SIG-M5 (cell line): ENCODE data around the gene AVPR2.

ENCODE experiments used
- DNase-seq: peaks from one replicate; lab custom pipeline; 2025; lab: John Stamatoyannopoulos, UW

The AVPR2 gene

DNA sequence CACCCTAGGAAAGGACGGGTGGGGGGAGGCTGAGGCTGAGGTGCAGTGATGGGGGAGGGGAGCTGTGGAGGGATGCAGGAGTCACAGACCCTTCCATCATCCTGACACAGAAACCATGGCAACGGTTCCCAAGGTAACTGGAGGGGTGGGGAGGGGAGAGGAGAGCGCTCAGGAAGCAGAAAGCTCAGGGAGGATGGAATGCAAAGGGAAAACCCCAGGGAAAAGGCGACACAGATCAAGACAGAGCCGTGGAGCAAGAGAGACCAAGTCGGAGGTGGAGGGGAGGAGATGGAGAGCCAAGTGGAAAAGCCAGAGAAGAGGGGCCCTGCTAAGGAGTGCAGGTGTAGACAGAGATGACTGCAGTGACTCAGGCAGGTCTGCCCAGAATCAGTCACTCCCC is 33.0 kb upstream of the AVPR2 start:
- DNase-seq = no peak

DNA sequence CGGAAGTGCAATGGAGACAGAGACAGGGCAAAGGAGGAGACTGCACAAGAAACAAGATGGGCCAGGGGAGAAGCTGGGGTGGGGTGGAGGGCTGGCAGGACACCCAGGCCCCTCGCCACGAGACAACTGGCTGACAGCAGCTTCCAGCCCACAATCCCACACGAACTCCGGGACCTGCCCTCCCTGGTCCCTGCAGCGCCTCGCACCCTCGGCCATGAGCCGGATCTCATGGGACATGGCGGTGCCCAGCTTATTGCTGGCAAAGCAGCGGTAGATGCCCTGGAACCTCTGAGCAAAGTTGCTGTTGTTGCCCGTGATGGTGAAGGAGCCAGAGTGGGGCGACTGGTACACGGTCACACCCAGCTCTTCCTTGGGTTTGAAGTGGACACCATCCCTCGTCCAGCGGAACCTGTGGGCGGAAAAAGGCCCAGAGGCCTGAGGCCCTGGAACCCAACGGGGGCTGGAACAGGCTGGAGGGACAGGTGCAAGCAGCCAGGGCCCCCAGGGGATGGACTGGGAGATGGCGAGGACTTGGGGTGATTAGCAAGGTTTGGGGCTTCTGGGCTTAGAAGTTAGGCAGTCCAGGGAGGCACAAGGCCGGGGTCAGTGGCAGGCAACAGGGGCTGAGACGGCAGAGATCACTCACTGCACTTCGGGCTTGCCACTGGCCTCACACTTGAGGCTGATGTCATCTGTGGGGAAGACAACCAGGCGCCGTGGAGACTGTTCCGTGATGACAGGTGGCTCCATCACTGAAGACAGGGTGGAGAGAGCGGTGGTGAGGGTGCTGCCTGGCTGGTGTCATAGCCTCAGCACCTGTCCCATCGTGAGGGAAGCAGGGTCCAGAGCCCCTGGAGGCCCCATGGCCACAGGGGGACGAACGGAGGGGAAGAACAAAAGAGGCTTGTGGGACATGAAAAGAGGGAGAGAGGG is 32.3 kb upstream of the AVPR2 start:
- DNase-seq = no peak

DNA sequence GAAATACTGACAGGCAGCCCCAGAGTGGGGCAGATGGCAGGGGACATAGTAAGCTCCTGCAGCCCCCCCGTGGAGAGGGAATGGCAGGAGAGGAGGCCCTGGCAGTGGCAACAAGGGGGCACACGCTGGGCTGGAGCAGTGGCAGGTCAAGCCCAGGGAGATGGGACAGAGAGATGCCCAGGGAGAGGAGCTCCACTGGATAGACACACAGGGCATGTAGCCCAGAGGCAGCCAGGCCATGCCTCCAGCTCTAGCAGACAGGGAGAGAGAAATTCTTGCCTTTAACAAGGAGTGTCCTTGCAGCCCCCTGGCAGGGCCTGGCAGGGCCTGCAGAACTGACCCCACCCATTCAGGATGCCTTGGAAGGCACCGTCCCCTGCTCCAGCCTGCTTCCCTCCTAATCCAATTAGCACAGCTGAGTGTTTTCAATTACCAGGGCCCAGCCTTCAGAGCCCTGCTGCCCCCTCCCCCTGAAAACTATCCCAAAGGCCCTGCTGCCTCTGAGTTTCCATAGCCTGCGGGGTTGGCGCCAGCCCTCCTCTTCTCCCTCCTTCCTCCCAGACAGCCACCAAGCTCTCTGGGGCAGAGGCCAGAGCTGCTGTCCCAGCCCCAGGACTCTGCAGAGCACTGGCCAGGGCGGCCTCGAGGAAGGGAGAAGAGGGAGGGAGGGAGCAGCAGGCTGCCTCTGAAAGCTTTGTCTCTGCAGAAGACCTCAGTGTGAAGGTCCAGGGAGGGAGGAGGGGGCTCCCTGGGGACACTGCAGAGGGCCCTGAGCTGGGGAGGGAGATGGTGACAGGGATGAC is 31.0 kb upstream of the AVPR2 start:
- no peak for DNase-seq

DNA sequence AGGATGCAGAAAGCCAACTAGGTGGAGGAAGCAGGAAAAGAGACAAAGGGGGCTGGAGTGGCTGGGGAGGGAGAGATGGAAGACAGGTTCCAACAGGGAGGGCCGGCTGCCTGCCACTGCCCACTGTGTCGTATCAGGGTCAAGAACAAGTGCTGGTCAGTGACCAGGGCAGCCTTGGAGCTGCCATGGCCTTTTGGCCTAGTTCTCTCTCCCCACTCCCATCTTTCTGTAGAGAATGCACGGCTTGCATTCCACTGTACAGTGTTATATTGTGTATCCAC is 30.4 kb upstream of the AVPR2 start:
- DNase-seq = no peak

DNA sequence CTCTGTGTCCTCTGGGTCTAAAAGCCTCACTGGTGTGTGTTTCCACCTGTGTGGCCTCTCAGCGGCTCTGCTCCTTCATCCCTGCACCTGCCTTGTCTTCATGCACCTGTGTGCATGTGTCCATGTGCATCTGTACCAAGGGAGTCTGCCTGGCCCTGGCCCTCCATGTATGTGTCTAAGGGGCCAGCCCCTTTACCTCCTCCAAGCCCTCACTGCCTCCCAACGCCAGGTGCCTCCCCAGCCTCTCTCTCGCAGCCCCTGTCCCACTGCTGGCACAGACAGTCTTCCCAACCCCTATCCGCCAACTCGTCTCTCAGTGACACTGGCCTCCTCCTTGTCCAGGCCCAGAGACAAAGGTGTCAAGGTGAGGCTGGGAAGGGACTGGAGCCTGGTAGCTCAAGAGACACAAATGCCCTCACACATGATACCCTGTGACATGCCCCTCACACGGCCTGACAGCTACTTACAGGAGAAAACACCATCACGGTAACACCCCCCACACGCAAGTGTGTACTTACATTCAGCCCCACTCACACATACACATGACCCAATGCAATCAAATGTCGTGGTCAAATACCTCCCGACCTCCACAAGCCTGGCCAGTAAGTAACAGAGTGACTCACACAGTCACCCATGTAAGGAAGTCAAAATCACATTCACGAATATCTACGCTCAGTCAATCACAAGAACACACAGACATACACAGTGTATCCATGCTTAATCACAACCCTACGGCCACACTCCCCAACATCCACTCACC is 29.9 kb upstream of the AVPR2 start:
- DNase-seq = no peak

DNA sequence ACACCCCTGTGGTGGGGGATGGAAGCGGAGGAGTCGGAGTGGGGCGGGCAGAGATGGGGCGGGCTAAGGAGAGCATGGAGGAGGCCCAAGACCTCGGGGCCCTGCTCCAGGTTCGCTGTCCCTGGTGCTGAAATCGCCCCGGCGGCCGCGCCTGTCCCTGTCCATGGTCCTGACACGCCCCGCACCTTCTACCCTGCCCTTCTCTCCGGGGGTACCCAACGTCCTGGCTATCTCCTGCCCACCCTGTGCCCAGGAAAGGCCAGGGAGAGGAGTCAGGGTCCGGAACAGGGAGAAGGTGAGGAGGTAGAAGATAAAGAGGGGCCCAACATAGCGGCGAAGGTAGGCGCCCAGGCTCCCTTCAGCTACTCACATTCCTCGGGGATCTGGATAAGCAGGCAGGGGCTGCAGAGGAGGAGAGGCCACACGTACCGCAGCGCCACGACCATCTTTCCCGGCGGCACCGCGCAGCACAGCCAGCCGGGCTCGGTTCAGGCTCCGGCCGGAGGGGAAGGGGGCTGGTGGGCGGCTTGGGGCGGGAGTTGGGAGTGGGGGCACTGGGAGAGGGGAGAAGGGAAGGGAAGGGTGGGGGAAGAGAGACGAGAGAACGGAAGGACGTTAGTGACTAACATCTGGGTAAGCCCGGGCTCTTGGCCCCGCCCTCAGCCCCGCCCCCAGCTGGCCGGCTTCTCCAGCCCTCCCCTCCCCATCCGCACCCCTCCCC is 28.9 kb upstream of the AVPR2 start:
- DNase-seq = no peak

DNA sequence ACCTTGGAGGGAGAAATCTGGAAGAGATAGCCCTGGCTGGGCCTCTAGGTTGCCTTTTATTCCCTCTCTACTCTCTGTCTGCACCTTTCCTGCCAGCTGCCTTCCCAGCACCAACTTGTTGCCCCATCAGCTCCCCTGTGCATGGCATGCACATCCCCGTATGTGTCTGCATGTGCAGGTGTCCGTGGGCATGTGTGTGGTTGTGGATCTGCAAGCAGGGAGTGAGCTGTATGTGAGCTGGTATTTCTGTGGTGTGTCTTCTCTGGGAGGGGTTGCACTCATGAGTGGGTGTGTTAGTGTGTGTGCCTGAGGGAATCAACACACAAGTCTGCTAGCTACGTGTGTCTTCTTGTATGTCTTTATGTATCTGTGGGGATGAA is 28.4 kb upstream of the AVPR2 start:
- DNase-seq = no peak

DNA sequence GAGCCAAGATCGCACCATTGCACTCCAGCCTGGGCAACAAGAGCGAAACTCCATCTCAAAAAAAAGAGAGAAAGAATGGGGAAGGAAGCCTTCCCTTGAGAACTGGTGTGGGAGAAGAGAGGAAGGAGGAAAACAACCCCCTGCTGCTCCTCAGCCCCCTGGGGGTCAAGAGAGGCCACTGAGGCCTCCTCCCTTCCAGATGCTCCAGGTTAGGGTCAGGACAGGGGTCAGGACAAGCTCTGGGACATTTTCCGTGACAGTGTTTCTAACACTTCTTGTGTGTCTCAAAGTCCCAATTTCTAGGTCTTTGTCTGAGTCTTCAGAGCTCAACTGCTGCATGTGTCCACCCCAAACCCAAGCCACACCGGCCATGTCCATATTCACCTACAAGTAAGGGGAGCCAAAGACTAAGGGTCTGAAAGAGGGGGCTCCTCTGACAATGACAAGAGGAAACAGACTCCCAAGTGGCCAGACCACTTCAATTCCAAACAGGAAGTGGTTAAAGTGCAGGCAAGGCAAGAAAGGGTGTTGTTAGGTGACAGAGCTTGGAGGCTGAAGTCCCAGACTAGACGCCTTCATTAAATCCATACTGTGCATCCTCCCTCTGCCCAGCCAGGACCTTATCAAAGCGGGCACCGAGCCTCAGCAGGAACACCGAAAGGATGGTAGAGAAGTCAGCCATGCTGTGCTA is 26.8 kb upstream of the AVPR2 start:
- no peak for DNase-seq

DNA sequence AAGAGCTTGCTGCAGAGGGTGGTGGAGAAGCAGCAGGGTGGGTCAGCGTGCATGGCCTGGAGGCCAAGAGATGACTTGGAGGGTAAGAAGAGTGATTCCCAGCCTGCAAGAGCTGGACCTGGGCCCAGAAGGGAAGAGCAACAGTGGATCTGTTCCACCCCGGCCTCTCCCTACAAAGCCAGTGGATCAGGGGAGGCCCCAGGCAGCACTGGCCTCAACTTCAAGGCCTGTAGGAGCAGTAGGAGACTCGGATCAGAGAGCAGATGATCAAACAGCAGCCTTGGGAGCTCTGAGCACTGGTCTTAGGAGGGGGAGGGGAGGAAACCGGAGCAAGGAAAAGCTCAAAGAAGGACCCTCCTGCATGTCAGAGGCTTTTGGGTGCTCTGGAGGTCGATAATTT is 26.1 kb upstream of the AVPR2 start:
- DNase-seq = no peak

DNA sequence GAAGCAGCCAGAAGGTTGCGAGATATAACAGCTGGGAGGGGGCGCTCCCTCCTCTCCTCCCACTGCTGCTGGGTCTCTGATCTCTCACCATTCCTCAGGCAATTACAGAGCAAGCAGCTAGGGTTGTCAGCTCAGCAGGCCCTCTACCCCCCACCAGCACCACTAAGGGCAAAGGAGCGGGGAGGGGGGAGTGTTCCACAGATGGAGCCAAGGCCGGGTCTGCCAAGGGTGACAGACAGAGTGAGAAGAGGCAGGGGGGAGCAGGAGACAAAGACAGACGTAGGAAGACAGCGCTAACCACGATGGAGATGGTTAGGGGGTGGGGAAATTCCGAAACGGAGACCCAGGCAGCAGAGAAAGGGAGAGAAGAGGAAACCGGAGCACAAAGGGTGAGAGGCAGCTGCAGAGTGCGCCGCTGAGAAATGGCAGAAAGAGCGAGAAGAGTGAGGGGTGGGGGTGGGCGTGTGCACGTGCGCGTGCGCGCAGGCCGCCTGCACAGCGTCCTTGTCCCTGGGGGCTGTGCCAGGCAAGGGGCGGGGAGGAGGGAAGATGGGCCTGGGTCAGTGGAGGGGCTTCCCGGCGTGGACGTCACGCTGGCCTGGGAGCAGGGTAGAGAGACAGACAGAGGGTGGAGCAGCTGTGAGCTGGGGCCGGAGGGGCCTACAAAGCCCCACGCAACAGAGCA is 25.4 kb upstream of the AVPR2 start:
- no peak for DNase-seq

DNA sequence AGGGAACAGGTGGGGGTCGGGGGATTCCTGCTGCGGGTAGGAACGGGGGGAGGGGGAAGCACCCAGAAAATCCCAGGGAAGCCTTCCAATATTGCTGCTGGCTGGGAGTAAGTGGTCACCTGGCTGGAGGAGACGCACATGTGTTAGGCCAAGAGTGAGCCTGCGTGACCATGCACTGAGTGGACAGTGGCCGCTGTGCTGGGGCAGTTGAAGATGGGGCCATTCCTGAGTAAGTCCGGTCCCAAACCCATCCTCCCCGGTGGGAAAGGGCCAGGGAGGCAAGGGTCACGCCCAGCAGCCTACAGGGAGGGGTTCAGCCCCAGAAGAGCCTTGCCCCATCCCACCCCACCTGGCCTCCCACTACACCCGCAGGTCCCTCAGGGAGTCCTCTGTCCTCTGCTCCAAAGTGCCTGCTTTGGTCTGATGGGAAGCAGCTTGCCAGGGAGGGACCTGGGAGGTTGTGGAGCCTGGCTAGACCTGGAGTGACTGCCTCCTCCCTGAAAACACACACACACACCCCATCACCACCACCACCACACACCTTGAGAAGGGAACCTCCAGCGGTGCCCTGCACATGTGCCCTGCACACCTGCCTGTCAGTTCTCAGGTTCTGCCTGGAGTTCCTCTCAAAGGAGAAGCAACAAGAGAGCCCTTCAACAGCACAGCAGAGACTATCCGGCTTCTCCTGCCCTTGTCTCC is 24.6 kb upstream of the AVPR2 start:
- DNase-seq = no peak

DNA sequence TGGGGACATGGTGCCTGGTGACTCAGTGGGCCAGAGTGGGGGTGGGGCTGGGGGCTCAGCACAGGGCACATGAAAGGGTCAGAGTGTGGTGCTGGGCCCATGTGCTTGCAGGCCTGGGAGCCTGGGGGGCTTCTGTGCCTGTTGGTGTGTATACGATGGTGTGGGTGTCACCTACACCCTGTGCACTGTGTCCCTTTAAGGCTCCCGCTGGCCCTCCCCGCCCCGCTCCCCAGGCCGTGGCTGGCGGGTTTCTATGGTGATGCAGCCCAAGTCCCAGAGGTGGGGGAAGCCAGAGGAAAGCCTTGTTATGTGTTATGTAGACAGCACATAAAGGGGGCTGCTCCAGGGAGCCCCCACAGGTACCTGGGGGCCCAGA is 24.0 kb upstream of the AVPR2 start:
- no peak for DNase-seq

DNA sequence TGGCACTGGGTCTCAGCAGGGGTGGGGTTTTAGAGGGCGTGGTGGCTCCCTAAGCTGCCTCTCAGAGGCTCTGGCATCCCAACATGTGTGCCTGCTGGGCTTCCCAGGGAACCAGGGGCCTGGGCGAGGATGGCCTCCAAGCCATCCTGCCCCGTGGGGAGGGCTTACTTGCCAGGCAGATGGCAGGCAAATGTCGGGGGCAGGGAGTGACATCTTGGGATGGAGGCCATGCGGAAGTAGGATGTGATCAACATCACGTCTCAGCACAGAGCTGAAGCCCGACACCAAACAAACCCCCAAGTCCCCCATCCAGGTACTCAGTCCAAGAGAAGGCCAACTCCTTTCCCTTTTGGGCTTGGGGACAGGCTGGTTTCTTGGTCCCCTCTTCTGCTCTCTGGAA is 23.2 kb upstream of the AVPR2 start:
- no peak for DNase-seq

DNA sequence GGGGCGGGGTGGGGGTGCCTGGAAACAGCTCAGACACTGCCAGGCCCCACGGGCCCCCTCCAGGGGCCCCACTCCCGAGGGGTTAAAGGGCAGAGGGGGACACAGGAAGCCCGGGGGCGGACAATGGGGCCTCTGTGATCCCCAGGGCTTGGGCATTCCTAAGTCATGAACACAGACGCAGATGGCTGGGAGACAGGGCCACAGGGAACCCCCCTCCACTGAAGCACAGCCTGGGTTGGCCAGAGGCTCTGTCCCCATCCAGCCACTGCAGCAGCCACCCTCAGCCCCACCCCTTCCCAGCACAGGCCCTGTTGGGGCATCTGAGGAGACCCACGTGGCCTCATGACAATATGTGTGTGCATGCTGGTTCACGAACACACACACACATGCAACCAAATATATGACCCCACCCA is 22.4 kb upstream of the AVPR2 start:
- DNase-seq = no peak

DNA sequence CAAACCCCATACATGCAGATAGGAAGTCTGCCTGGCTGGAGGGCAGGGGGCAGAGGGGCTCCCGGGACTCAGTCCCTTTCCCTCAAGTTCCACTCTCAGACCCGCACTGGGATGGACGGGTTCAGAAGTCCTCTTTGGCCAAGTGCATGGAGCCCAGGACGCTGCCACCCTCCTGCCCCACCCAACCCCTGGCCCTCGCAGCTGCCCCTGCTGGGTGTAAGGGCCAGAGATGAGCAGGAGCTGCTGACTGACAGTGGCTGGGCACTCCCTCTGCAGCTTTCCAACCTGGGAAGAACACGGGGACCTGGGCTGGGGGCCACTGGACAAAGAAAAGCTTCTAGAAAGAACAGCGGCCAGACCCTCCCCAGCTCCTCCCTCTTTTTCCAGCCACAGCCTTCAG is 21.9 kb upstream of the AVPR2 start:
- no peak for DNase-seq

DNA sequence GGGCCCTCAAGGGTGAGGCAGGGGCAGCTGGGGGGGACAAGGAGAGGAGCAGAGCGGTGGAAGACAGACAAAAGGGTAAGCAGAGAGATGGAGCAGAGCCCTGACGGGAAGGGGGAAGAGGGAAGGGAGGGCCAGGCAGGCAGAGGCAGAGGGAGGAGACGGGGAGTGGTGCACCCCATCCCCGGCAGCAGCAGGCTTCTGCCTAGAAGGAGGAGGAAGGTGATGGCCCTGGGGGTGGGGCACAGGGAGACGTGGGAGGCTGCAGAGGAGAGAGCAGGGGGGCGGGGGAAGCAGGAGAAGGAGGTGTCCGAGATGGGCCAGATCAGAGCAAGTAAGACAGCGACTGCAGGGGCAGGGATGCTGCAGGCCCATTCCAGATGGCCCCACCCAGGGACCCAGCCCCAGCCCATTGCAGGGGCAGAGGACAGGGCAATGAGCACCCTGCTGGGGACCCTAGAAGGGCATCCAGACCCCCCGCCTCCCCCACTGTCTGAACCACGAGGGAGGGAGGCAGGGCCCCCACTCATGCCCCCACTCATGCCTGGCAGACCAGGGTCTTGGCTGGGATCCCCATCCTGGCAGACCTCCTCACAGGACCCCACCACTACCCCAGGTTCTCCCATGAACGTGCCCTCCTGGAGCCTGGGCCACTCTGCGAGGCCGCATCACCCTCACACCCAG is 21.2 kb upstream of the AVPR2 start:
- no peak for DNase-seq

DNA sequence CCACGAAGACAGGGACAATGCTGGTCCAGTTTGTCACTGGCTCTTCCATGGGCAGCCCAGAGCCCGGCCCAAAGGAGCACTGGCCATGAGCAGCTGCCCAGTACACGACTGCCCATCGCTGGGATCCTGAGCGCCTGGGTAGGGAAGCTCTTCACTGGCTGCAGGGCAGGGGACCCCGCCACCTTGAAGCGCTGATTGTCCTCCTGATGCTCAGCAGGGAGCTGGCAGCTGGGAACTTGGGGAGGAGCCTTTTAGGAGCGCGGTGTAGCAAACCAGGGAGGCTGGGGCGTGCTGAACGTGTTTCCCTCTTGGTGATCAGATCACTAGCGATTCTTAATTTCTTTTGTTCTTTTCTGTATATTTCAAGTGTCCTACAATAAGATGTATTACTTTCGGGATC is 20.3 kb upstream of the AVPR2 start:
- DNase-seq = no peak

DNA sequence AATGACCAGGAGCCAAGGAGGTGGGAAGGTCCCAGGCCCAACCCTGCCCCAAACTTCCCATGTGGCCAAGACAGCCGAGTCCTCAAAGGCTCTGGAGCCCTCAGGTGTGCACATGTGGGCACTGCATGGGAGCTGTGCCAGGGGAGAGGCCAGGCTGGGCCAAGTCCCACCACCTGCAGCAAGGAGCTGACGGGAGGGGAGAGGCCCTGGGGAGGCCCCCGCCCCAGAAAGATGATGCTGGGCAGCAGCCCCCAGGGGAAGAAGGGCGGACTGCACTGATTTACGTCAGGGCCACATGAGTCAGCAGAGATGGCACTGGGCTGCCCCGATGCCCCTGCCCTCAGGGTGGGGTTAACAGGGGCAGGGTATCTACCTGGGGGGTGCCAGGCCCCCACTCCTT is 19.9 kb upstream of the AVPR2 start:
- DNase-seq = no peak

DNA sequence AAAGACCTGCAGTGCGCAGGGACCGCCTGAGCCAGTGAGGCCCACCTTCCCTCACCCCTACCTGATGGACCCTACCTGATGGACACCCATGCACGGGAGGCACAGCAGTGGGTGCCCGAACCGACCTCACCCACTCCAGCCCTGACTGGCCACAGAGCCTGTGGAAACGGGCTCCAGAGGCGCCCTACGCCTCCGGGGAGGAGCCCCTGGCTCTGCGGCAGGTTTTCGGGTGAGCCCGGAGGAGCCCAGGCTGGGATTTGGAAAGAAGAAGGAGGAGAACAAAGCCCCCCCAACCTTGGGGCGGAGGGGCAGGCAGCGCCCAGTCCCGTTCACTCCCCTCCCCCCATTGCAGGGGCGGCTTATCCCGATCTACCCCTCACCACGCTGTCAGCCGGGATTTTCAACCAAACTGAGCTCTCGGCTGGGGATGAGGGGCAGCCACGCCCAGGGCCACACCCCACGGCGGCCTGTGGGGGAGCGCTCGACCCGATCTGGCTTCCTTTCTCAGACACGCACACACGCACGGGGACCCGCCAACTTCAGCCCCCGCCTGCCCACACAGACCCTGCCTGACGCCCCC is 19.2 kb upstream of the AVPR2 start:
- no peak for DNase-seq
